ENCODE data around the gene SGSH. TPM values are rescaled to one million over a fixed set of nuclear protein-coding genes. Genes with fewer than 3 reads are reported as not detected.

The SGSH gene
- total RNA-seq, 4 donors from 2014 or later = 26.1 to 50.5 (median 34.6) TPM

GRCh38 chr17:80212109-80212508, 8.0 kb downstream of the SGSH start:
- WGBS, 2 donors = 78 to 91% methylated on average over 8 to 20 of the region's 22 CpGs
- Histone ChIP-seq H3K36me3 (peaks cover 0 to 95% (median 9%) of the 10 kb centered on the region in 3 donors), H3K4me3 (no peak overlapping the region)

GRCh38 chr17:80210348-80211108, 9.6 kb downstream of the SGSH start:
- Histone ChIP-seq H3K27me3 (no peaks in the 10 kb centered on the region), H3K27ac (no peak overlapping the region), H3K4me3 (no peak overlapping the region), H3K4me1 (no peaks in the 10 kb centered on the region), H3K9me3 (no peaks in the 10 kb centered on the region), H3K36me3 (peaks cover 0 to 89% (median 9%) of the 10 kb centered on the region in 3 donors)
- WGBS, 2 donors = 93 to 96% methylated on average over 43 to 45 of the region's 47 CpGs
- TF ChIP-seq CTCF (IDR thresholded peaks at IDR 0.05) (no peak), EP300 (IDR thresholded peaks at IDR 0.05) (no peak), POLR2A (IDR thresholded peaks at IDR 0.05) (no peak)
- no peak for DNase-seq (ENCODE audit: low spot score in 2 of 2)

More at GRCh38 chr17:80212109-80212508, 8.0 kb downstream of the SGSH start:
- Histone ChIP-seq H3K27ac (no peak overlapping the region), H3K27me3 (no peaks in the 10 kb centered on the region), H3K4me1 (no peaks in the 10 kb centered on the region), H3K9me3 (no peaks in the 10 kb centered on the region)
- no peak for TF ChIP-seq POLR2A (IDR thresholded peaks at IDR 0.05)
- TF ChIP-seq EP300 (IDR thresholded peaks at IDR 0.05) = no peak
- TF ChIP-seq CTCF (IDR thresholded peaks at IDR 0.05) = no peak
- DNase-seq (ENCODE audit: low spot score in 2 of 2) = no peak

GRCh38 chr17:80209765-80210164, 10.4 kb downstream of the SGSH start:
- Histone ChIP-seq H3K9me3 (no peaks in the 10 kb centered on the region), H3K27ac (no peak overlapping the region), H3K4me1 (no peaks in the 10 kb centered on the region), H3K27me3 (no peaks in the 10 kb centered on the region), H3K36me3 (peaks cover 0 to 81% (median 9%) of the 10 kb centered on the region in 3 donors), H3K4me3 (no peak overlapping the region)
- TF ChIP-seq POLR2A (IDR thresholded peaks at IDR 0.05) (no peak), CTCF (IDR thresholded peaks at IDR 0.05) (no peak), EP300 (IDR thresholded peaks at IDR 0.05) (no peak)
- 73 to 77% methylated on average over 5 to 12 of the region's 12 CpGs for WGBS, 2 donors
- no peak for DNase-seq (ENCODE audit: low spot score in 2 of 2)

- peaks cover 0 to 64% (median 9%) of the 10 kb centered on the region in 3 donors for H3K36me3 ChIP-seq
- H3K4me3 ChIP-seq = no peak overlapping the region
- DNase-seq (ENCODE audit: low spot score in 2 of 2) = no peak
- H3K27me3 ChIP-seq = no peaks in the 10 kb centered on the region
- no peaks in the 10 kb centered on the region for H3K4me1 ChIP-seq
- WGBS, 2 donors = 93 to 94% methylated on average over 16 of the region's 16 CpGs
- TF ChIP-seq POLR2A (IDR thresholded peaks at IDR 0.05) (no peak), CTCF (IDR thresholded peaks at IDR 0.05) (no peak), EP300 (IDR thresholded peaks at IDR 0.05) (no peak)
- no peaks in the 10 kb centered on the region for H3K9me3 ChIP-seq
- H3K27ac ChIP-seq = no peak overlapping the region
These were observed 12.1 kb downstream of the SGSH start for GRCh38 chr17:80208050-80208449.

- TF ChIP-seq EP300 (IDR thresholded peaks at IDR 0.05) = no peak
- no peak for TF ChIP-seq POLR2A (IDR thresholded peaks at IDR 0.05)
- no peak for TF ChIP-seq CTCF (IDR thresholded peaks at IDR 0.05)
- no peak for DNase-seq (ENCODE audit: low spot score in 2 of 2)
- Histone ChIP-seq H3K4me3 (no peak overlapping the region), H3K9me3 (no peaks in the 10 kb centered on the region), H3K4me1 (no peaks in the 10 kb centered on the region), H3K27ac (no peak overlapping the region), H3K36me3 (peaks cover 0 to 42% (median 0%) of the 10 kb centered on the region in 3 donors), H3K27me3 (no peaks in the 10 kb centered on the region)
- 87% methylated on average over 13 of the region's 13 CpGs for WGBS, 2 donors
These were observed 14.3 kb downstream of the SGSH start for GRCh38 chr17:80205811-80206210.

Data from tibial nerve (tissue), 4 donors.